HEK293 (cell line): ENCODE results near the gene CFAP65.

Experiments used
- CTCF ChIA-PET: fragments of 350-600 bp; formaldehyde crosslinking; extraction: SDS; loops from one replicate; lab custom pipeline; 2021; ENCODE audit warnings: antibody characterized with exemption; lab: Yijun Ruan, JAX
- POLR2A ChIA-PET: fragments of 300-600 bp; formaldehyde crosslinking; extraction: SDS; loops from one replicate; lab custom pipeline; 2020; ENCODE audit warnings: antibody characterized with exemption, inconsistent platforms; lab: Yijun Ruan, JAX
- H3K27ac ChIP-seq: fragments of 200-500 bp; sonication (Bioruptor generic); 2 replicates; pipeline ENCODE4 v1.5.1; 2014; ENCODE audit warnings: low read depth, low read length, control low read depth, inconsistent platforms; ENCODE audit errors: extremely low read depth
- H3K36me3 ChIP-seq, 2 experiments: fragments of 200-500 bp in 1 of 2; sonication (Bioruptor generic) in 1 of 2; 1 replicate in 1 of 2; 2 replicates in 1 of 2; pipeline ENCODE4 v1.5.1; 2014 to 2017; ENCODE audit warnings: inconsistent platforms in 2 of 2, low read length in 2 of 2; ENCODE audit not compliant: control insufficient read depth in 2 of 2, insufficient read depth in 1 of 2
- H3K4me1 ChIP-seq: fragments of 200-500 bp; sonication (Bioruptor generic); 2 replicates; pipeline ENCODE4 v1.5.1; 2014; ENCODE audit warnings: mild to moderate bottlenecking, low read length, inconsistent platforms; ENCODE audit not compliant: control insufficient read depth, insufficient read depth
- H3K4me3 ChIP-seq: 2 replicates; pipeline ENCODE4 v1.5.1; 2011; ENCODE audit warnings: low read depth, mild to moderate bottlenecking, control low read depth, low read length, moderate library complexity
- H3K9me3 ChIP-seq: fragments of 200-500 bp; sonication (Bioruptor generic); 2 replicates; pipeline ENCODE4 v1.5.1; 2014; ENCODE audit warnings: low read depth, low read length, inconsistent platforms; ENCODE audit not compliant: control insufficient read depth, insufficient read depth
- BCL11A ChIP-seq: fragments of 450-650 bp; formaldehyde crosslinking; IDR thresholded peaks from 2 replicates; pipeline ENCODE4 v1.5.1; 2016; ENCODE audit warnings: low read depth, missing biosample characterization, missing genetic modification characterization
- GLI4 ChIP-seq: fragments of 450-650 bp; formaldehyde crosslinking; IDR thresholded peaks from 2 replicates; pipeline ENCODE4 v1.5.1; 2016; ENCODE audit warnings: missing biosample characterization, missing genetic modification characterization
- IKZF3 ChIP-seq: fragments of 450-650 bp; IDR thresholded peaks from 2 replicates; pipeline ENCODE4 v1.5.0; 2018; ENCODE audit warnings: missing biosample characterization, mild to moderate bottlenecking, missing genetic modification characterization, moderate library complexity
- MYNN ChIP-seq: fragments of 450-650 bp; formaldehyde crosslinking; IDR thresholded peaks from 2 replicates; pipeline ENCODE4 v1.5.1; 2016; ENCODE audit warnings: missing biosample characterization, missing genetic modification characterization, borderline replicate concordance
- MZF1 ChIP-seq: fragments of 450-650 bp; formaldehyde crosslinking; IDR thresholded peaks from 2 replicates; pipeline ENCODE4 v1.5.1; 2017; ENCODE audit warnings: missing biosample characterization, missing genetic modification characterization, borderline replicate concordance
- OSR2 ChIP-seq: fragments of 450-650 bp; formaldehyde crosslinking; IDR thresholded peaks from 2 replicates; pipeline ENCODE4 v1.5.1; 2016; ENCODE audit warnings: missing biosample characterization, missing genetic modification characterization
- SP3 ChIP-seq: fragments of 450-650 bp; formaldehyde crosslinking; IDR thresholded peaks from 2 replicates; pipeline ENCODE4 v1.5.1; 2016; ENCODE audit warnings: missing biosample characterization, missing genetic modification characterization
- ZBTB17 ChIP-seq: fragments of 450-650 bp; formaldehyde crosslinking; IDR thresholded peaks from 2 replicates; pipeline ENCODE4 v1.5.1; 2016; ENCODE audit warnings: missing biosample characterization, missing genetic modification characterization
- ZFHX2 ChIP-seq: fragments of 450-650 bp; formaldehyde crosslinking; conservative IDR thresholded peaks from 2 replicates; pipeline ENCODE4 v1.5.1; 2016; ENCODE audit warnings: missing biosample characterization, missing genetic modification characterization
- ZNF214 ChIP-seq: fragments of 450-650 bp; formaldehyde crosslinking; IDR thresholded peaks from 2 replicates; pipeline ENCODE4 v1.5.1; 2017; ENCODE audit warnings: missing biosample characterization, mild to moderate bottlenecking, missing genetic modification characterization, borderline replicate concordance
- ZNF248 ChIP-seq: fragments of 450-650 bp; formaldehyde crosslinking; IDR thresholded peaks from 2 replicates; pipeline ENCODE4 v1.5.1; 2017; ENCODE audit warnings: missing biosample characterization, missing genetic modification characterization
- ZNF350 ChIP-seq: fragments of 450-650 bp; formaldehyde crosslinking; IDR thresholded peaks from 2 replicates; pipeline ENCODE4 v1.5.0; 2017; ENCODE audit warnings: missing biosample characterization, mild to moderate bottlenecking, missing genetic modification characterization
- ZNF416 ChIP-seq: fragments of 450-650 bp; formaldehyde crosslinking; IDR thresholded peaks from 2 replicates; pipeline ENCODE4 v1.5.1; 2016; ENCODE audit warnings: missing biosample characterization, missing genetic modification characterization
- ZNF433 ChIP-seq: fragments of 450-650 bp; formaldehyde crosslinking; IDR thresholded peaks from 2 replicates; pipeline ENCODE4 v1.5.1; 2016; ENCODE audit warnings: missing biosample characterization, missing genetic modification characterization, low read depth
- ZNF529 ChIP-seq: fragments of 450-650 bp; formaldehyde crosslinking; IDR thresholded peaks from 2 replicates; pipeline ENCODE4 v1.5.1; 2017; ENCODE audit warnings: missing genetic modification characterization, missing biosample characterization; ENCODE audit not compliant: insufficient replicate concordance
- ZNF548 ChIP-seq: fragments of 450-650 bp; formaldehyde crosslinking; IDR thresholded peaks from 2 replicates; pipeline ENCODE4 v1.5.1; 2016; ENCODE audit warnings: missing biosample characterization, missing genetic modification characterization
- ZNF621 ChIP-seq: fragments of 450-650 bp; formaldehyde crosslinking; IDR thresholded peaks from 2 replicates; pipeline ENCODE4 v1.5.1; 2017; ENCODE audit warnings: missing biosample characterization, missing genetic modification characterization
- ZNF626 ChIP-seq: fragments of 450-650 bp; sonication (Bioruptor Pico); formaldehyde crosslinking; IDR thresholded peaks from 2 replicates; pipeline ENCODE4 v1.5.1; 2018; ENCODE audit warnings: missing biosample characterization, missing genetic modification characterization, inconsistent platforms
- ZNF660 ChIP-seq: fragments of 450-650 bp; IDR thresholded peaks from 2 replicates; pipeline ENCODE4 v1.5.1; 2018; ENCODE audit warnings: missing biosample characterization, mild to moderate bottlenecking, missing genetic modification characterization
- ZNF670 ChIP-seq: fragments of 450-650 bp; formaldehyde crosslinking; IDR thresholded peaks from 2 replicates; pipeline ENCODE4 v1.5.1; 2016; ENCODE audit warnings: missing biosample characterization, missing genetic modification characterization, low read depth
- ZNF776 ChIP-seq: fragments of 450-650 bp; formaldehyde crosslinking; IDR thresholded peaks from 2 replicates; pipeline ENCODE4 v1.5.0; 2017; ENCODE audit warnings: missing biosample characterization, missing genetic modification characterization, borderline replicate concordance
- ZNF785 ChIP-seq: fragments of 450-650 bp; formaldehyde crosslinking; IDR thresholded peaks from 2 replicates; pipeline ENCODE4 v1.5.1; 2016; ENCODE audit warnings: missing biosample characterization, missing genetic modification characterization
- TF ChIP-seq, protein P1 (sequence below): fragments of 450-650 bp; formaldehyde crosslinking; IDR thresholded peaks from 2 replicates; pipeline ENCODE4 v1.5.1; 2017; ENCODE audit warnings: missing biosample characterization, missing genetic modification characterization
- TF ChIP-seq, protein P2 (sequence below): sonication (generic); formaldehyde crosslinking; IDR thresholded peaks from 2 replicates; pipeline ENCODE4 v1.8.1; 2022; ENCODE audit warnings: mild to moderate bottlenecking, moderate library complexity, missing genetic modification reagents

Gene CFAP65

DNA sequence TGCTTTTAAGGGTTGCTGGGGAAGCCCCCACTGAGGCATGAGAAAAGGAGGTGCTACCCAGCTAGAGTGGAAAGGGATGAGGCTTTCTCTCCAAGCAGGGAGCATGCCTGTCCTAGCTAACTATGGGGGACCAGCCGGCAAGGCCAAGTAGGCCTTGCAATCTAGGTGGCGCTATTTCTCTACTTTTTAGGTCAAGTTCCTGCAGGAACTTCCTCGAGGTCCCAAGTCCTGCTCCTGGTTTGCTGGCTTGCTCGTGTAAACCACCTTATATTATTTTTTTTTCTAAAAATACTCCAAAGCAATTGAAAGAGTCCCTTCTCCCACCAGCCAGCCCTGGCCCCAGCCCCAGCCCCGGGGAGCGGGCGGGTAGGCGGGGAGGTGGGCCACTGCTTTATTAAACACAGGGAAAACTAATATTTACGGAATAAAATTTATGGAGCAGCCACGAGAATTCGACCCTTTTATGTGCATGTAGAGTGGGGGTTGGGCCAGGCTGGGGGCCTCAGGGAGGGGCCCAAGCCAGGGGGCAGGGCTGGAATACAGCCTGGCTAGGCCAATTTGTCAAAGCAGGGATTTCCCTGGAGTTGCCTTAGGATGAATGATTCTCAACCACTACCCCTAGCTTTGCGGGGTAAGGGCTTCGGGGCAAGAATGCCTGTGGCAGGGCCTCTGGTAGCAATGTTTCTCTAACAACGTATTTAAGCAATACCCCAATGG is 32.3 kb upstream of the CFAP65 start:
- TF ChIP-seq ZNF776 (no peak), OSR2 (tag by site-specific recombination) (no peak), BCL11A (tag by site-specific recombination) (no peak), ZNF548 (tag by site-specific recombination) (no peak), ZNF416 (tag by site-specific recombination) (no peak), ZNF785 (no peak), ZNF660 (no peak)
- no peaks in the 10 kb centered on the region for H3K4me1 ChIP-seq
- no peak overlapping the region for H3K27ac ChIP-seq
- ChIA-PET CTCF (interaction anchor here (0.6 to 6.9 kb wide), 30 partner anchors 8 to 456 kb away, joined by 3 to 66 read pairs (median 6); partner anchors contain the start of genes IHH and PTPRN), POLR2A (no interaction called here)
- H3K4me3 ChIP-seq, result no peak overlapping the region
- H3K9me3 ChIP-seq, result no peaks in the 10 kb centered on the region
- H3K36me3 ChIP-seq, result peaks cover 3 to 27% of the 10 kb centered on the region in 2 experiments; a peak in 2 of 3 replicates

DNA sequence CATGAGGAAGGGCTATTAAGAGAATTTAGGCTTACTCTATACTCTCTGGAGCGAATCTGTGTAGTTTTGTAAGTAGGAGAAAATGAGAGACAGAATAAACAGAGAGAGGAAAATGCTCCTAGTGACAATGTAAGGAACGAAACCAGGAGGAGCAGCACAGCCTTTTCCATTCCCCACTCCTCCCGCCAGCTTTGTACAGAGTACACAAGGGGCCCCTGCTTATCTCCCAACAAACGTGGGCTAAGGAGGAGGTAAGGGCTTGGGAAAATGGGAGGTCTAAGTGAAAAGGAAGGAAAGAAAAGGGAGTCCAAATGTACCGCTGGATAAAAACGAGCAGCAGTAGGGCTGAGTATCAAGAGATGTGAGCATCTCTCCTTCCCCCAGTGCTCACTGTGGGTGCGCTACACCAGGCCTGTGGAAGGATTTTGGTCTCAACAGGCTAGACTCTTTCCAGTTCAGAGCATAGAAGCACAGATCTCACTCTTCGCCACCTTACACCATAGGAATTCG is 31.5 kb upstream of the CFAP65 start:
- TF ChIP-seq ZNF670 (tag by site-specific recombination) (no peak), ZNF248 (tag by site-specific recombination) (no peak), ZNF529 (tag by site-specific recombination) (no peak), ZNF626 (tag by site-specific recombination) (no peak), ZNF214 (tag by site-specific recombination) (no peak)
- TF ChIP-seq, protein P1, sequence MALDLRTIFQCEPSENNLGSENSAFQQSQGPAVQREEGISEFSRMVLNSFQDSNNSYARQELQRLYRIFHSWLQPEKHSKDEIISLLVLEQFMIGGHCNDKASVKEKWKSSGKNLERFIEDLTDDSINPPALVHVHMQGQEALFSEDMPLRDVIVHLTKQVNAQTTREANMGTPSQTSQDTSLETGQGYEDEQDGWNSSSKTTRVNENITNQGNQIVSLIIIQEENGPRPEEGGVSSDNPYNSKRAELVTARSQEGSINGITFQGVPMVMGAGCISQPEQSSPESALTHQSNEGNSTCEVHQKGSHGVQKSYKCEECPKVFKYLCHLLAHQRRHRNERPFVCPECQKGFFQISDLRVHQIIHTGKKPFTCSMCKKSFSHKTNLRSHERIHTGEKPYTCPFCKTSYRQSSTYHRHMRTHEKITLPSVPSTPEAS (tag by site-specific recombination), result no peak
- TF ChIP-seq, all 188 proteins: peak for 0
- CTCF ChIA-PET, result interaction anchor here (0.6 to 6.9 kb wide), 34 partner anchors 9 to 614 kb away, joined by 3 to 66 read pairs (median 6); partner anchors contain the start of genes IHH and PTPRN
- no peak overlapping the region for H3K4me3 ChIP-seq
- peaks cover 3 to 25% of the 10 kb centered on the region in 2 experiments; a peak in 2 of 3 replicates for H3K36me3 ChIP-seq
- H3K27ac ChIP-seq, result no peak overlapping the region
- H3K9me3 ChIP-seq, result no peaks in the 10 kb centered on the region
- POLR2A ChIA-PET, result no interaction called here
- no peaks in the 10 kb centered on the region for H3K4me1 ChIP-seq

DNA sequence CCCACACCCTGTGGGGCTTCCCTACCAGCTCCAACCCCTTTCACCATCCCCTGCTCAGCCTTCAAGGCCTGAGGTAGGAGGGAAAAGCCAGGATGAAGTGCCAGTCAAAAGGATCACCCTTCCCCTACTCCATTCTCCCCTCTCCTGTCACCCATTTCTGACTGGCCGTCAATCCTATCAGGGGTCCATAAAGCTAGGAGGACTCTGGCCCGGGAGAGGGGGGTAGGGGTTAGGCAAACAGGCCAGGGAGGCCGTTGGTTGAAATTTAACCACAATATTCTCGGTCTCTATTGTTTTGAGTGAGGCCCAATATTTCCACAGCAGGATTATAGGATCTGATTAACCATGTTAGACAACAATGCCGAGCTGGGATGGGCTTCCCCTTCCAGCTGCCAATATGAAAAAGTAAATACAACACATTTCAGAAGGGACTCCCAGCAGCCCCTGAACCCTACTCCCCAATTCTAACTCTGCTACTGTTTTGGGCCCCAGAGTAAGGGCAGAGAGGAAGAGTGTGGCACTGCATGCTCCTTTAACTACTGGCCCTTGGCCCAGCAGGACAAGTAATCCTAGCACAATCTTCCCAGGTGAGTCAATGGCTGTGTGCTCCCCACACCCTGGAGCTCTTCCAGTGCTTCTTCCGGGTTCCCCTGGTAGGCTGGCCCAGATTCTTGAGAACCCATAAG is 30.0 kb upstream of the CFAP65 start:
- TF ChIP-seq SP3 (tag by site-specific recombination) (no peak), ZNF433 (tag by site-specific recombination) (no peak), MZF1 (tag by site-specific recombination) (no peak), MYNN (tag by site-specific recombination) (no peak), GLI4 (tag by site-specific recombination) (no peak), ZNF350 (tag by site-specific recombination) (no peak), ZFHX2 (no peak), ZBTB17 (no peak), ZNF621 (tag by site-specific recombination) (no peak), IKZF3 (tag by site-specific recombination) (no peak)
- TF ChIP-seq, protein P2, sequence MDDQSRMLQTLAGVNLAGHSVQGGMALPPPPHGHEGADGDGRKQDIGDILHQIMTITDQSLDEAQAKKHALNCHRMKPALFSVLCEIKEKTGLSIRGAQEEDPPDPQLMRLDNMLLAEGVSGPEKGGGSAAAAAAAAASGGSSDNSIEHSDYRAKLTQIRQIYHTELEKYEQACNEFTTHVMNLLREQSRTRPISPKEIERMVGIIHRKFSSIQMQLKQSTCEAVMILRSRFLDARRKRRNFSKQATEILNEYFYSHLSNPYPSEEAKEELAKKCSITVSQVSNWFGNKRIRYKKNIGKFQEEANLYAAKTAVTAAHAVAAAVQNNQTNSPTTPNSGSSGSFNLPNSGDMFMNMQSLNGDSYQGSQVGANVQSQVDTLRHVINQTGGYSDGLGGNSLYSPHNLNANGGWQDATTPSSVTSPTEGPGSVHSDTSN (CRISPR knock-in tag), result no peak
- ChIA-PET CTCF (interaction anchor here (0.7 to 6.9 kb wide), 17 partner anchors 8 to 208 kb away, joined by 3 to 66 read pairs (median 8); partner anchors contain the start of genes DNAJB2 and IHH), POLR2A (no interaction called here)
- Histone ChIP-seq H3K27ac (no peak overlapping the region), H3K9me3 (no peaks in the 10 kb centered on the region), H3K36me3 (peaks cover 3 to 10% of the 10 kb centered on the region in 2 experiments; a peak in 2 of 3 replicates), H3K4me3 (no peak overlapping the region), H3K4me1 (no peaks in the 10 kb centered on the region)
